Activated T-helper 1 cell treated with anti-CD3 and anti-CD28 coated beads, Interleukin-12 subunit alpha, Interleukin-12 subunit beta, Interleukin-2, Interleukin-4 antibody, amounts not matched to agents 30 ng/mL and 10 ng/mL and 1 ng/mL, durations not matched to agents 14 hours and 24 hours and 36 hours (primary cell): Measurements from ENCODE around the gene RNF150. TPM values are rescaled to one million over a fixed set of nuclear protein-coding genes. Genes with fewer than 3 reads are reported as not detected.

ENCODE experiments used
- DNase-seq: peaks from one replicate; pipeline ENCODE4 v3.0.0; 2021; ENCODE audit warnings: low spot score
- H3K27ac Mint-ChIP-seq: one replicate; pipeline ENCODE4 v1.8.0; 2021; ENCODE audit warnings: mild to moderate bottlenecking, mixed read lengths
- H3K27me3 Mint-ChIP-seq: one replicate; pipeline ENCODE4 v1.8.0; 2022; ENCODE audit warnings: mild to moderate bottlenecking, moderate library complexity, mixed read lengths; ENCODE audit not compliant: insufficient read depth
- H3K36me3 Mint-ChIP-seq: one replicate; pipeline ENCODE4 v1.8.0; 2021; ENCODE audit warnings: low read depth, mixed read lengths
- H3K4me1 Mint-ChIP-seq: one replicate; pipeline ENCODE4 v1.8.0; 2021; ENCODE audit warnings: low read depth, mixed read lengths
- H3K4me3 Mint-ChIP-seq: one replicate; pipeline ENCODE4 v1.8.0; 2021; ENCODE audit warnings: mild to moderate bottlenecking, moderate library complexity, mixed read lengths
- H3K9me3 Mint-ChIP-seq: one replicate; pipeline ENCODE4 v1.8.0; 2021; ENCODE audit warnings: mixed read lengths
- intact Hi-C: fragments of 100-400 bp; cut with micrococcal nuclease; formaldehyde crosslinking; loops from one replicate; pipeline ENCODE4 v1.15.1; 2024
- total RNA-seq: library from RNA; stranded (reverse); gene quantifications from 2 replicates; pipeline ENCODE4 v1.2.3, GENCODE V29; 2022

The RNF150 gene
- total RNA-seq, 1 donor from 2014 or later: not detected

GRCh38 chr4:141124224-141124623 is 9.0 kb downstream of the RNF150 start:
- no peaks in the 10 kb centered on the region for H3K4me1 Mint-ChIP-seq
- DNase-seq: no peak
- no peaks in the 10 kb centered on the region for H3K9me3 Mint-ChIP-seq
- intact Hi-C loops: no loop called here
- H3K27me3 Mint-ChIP-seq: peaks cover 5% of the 10 kb centered on the region
- no peak overlapping the region for H3K4me3 Mint-ChIP-seq
- no peaks in the 10 kb centered on the region for H3K36me3 Mint-ChIP-seq
- H3K27ac Mint-ChIP-seq: no peak overlapping the region

DNA sequence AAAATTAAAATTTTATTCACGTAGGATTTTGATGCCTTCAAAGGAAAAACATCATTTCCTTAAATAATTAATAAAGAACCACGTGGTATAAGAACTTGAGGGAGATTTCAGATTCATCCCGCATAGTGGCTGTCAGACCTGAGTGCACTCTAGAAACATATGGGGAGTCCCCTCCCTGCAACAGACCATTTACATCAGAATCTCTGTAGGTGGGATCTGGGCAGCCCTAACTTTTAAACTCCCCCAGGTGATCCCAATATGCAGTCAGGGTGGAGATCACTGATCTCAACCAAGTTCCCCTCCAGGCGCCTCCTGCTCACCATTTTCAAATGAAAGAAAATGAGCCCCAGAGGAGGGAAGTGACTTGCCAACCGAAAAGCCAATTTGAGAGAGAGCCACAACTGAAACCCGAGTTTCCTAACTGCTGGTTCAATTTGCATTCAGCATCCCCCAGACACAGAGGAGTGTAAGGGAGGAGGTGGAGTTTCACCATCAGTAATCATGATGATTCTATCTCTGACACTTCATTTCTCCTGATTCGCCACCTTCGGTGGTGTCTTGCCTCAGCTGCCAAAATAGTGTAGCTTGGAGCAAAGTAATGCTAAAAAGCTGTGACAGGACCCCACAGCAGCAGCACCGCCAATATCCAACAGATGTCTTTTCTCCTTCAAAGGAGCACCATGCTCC is 11.4 kb downstream of the RNF150 start:
- Mint-ChIP-seq H3K9me3 (no peaks in the 10 kb centered on the region), H3K4me3 (no peak overlapping the region), H3K4me1 (no peaks in the 10 kb centered on the region), H3K36me3 (no peaks in the 10 kb centered on the region), H3K27me3 (no peaks in the 10 kb centered on the region), H3K27ac (no peak overlapping the region)
- intact Hi-C loops: no loop called here
- DNase-seq: no peak

DNA sequence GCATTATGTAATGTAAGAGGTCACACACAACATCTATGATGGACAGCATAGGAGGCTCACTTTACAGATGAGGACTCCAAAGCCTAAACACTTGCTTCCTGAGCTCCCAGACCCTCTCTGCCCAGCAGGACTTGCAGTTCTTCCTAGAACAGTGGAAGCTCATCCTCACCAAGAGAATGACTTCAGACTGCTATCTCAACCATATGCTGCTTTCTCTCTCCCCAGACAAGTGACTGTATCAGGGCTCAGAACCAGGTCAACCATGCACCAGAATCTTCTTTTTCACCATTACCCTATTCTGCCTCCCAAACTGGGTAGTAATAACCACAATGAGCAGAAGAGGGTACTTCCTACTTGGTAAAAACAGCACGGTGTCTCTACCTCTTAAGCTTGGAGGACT is 12.2 kb downstream of the RNF150 start:
- Mint-ChIP-seq H3K4me3 (no peak overlapping the region), H3K27me3 (no peaks in the 10 kb centered on the region), H3K4me1 (no peaks in the 10 kb centered on the region), H3K36me3 (no peaks in the 10 kb centered on the region), H3K27ac (no peak overlapping the region), H3K9me3 (no peaks in the 10 kb centered on the region)
- intact Hi-C loops: no loop called here
- DNase-seq: no peak

GRCh38 chr4:141120036-141120593 is 13.2 kb downstream of the RNF150 start:
- DNase-seq: no peak
- Mint-ChIP-seq H3K9me3 (no peaks in the 10 kb centered on the region), H3K27ac (no peak overlapping the region), H3K4me3 (no peak overlapping the region), H3K27me3 (no peaks in the 10 kb centered on the region), H3K36me3 (no peaks in the 10 kb centered on the region), H3K4me1 (no peaks in the 10 kb centered on the region)
- intact Hi-C loops: no loop called here

DNA sequence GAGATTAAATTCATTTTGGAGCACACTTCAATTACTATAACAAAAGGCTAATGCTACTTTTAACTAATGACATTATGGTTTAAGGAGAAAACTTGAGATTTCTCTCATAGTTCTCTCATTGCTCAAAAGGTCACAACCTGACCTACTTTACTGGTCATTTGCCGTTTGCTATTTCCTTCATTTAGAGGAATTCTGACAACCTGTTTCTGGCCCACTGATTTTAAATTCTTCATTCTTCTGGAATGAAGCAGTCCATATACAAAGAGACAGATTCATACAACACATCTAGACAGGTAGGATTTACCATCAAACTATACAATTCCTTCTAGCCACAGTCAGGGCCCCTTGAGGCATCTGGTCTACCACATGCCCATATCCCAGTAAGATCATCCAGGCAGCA is 14.2 kb downstream of the RNF150 start:
- Mint-ChIP-seq H3K27ac (no peak overlapping the region), H3K4me3 (no peak overlapping the region), H3K36me3 (no peaks in the 10 kb centered on the region), H3K9me3 (peaks cover 3% of the 10 kb centered on the region), H3K27me3 (no peaks in the 10 kb centered on the region), H3K4me1 (no peaks in the 10 kb centered on the region)
- DNase-seq: no peak
- intact Hi-C loops: no loop called here

DNA sequence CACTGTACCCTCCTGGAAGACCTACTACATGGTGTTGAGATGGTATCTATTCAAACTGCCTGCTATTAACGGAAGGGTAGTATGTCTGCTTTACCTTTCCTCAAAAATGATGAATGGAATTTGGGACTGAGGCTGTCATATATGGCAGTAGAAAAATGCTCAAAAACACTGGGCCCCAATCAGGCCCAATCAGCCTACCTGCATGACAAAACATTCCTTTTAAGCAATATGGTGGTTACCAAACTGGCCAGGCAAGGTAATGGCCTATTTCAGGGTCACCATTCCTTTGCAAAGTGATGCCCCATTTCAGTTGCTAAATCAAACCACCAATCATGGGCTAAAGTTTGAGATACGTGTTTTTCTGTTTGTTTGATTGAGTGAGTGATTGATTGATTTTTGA is 14.9 kb downstream of the RNF150 start:
- no peak overlapping the region for H3K27ac Mint-ChIP-seq
- H3K4me1 Mint-ChIP-seq: no peaks in the 10 kb centered on the region
- no peak for DNase-seq
- intact Hi-C loops: no loop called here
- no peaks in the 10 kb centered on the region for H3K27me3 Mint-ChIP-seq
- H3K4me3 Mint-ChIP-seq: no peak overlapping the region
- peaks cover 3% of the 10 kb centered on the region for H3K9me3 Mint-ChIP-seq
- H3K36me3 Mint-ChIP-seq: no peaks in the 10 kb centered on the region

GRCh38 chr4:141117935-141118334 is 15.3 kb downstream of the RNF150 start:
- no peak for DNase-seq
- intact Hi-C loops: no loop called here
- Mint-ChIP-seq H3K4me3 (no peak overlapping the region), H3K9me3 (peaks cover 3% of the 10 kb centered on the region), H3K27ac (no peak overlapping the region), H3K36me3 (no peaks in the 10 kb centered on the region), H3K4me1 (no peaks in the 10 kb centered on the region), H3K27me3 (no peaks in the 10 kb centered on the region)

GRCh38 chr4:141109983-141110382 is 23.3 kb downstream of the RNF150 start:
- no peaks in the 10 kb centered on the region for H3K36me3 Mint-ChIP-seq
- no peak overlapping the region for H3K27ac Mint-ChIP-seq
- peaks cover 3% of the 10 kb centered on the region for H3K9me3 Mint-ChIP-seq
- DNase-seq: no peak
- H3K4me3 Mint-ChIP-seq: no peak overlapping the region
- intact Hi-C loops: no loop called here
- no peaks in the 10 kb centered on the region for H3K4me1 Mint-ChIP-seq
- no peaks in the 10 kb centered on the region for H3K27me3 Mint-ChIP-seq

- intact Hi-C loops: no loop called here
- DNase-seq: no peak
- H3K36me3 Mint-ChIP-seq: no peaks in the 10 kb centered on the region
- H3K27ac Mint-ChIP-seq: no peak overlapping the region
- H3K9me3 Mint-ChIP-seq: no peaks in the 10 kb centered on the region
- no peaks in the 10 kb centered on the region for H3K4me1 Mint-ChIP-seq
- H3K4me3 Mint-ChIP-seq: no peak overlapping the region
- H3K27me3 Mint-ChIP-seq: no peaks in the 10 kb centered on the region
These were observed 25.3 kb downstream of the RNF150 start for GRCh38 chr4:141107927-141108326.

- intact Hi-C loops: no loop called here
- Mint-ChIP-seq H3K4me1 (no peaks in the 10 kb centered on the region), H3K9me3 (no peaks in the 10 kb centered on the region), H3K27ac (no peak overlapping the region), H3K4me3 (no peak overlapping the region), H3K36me3 (no peaks in the 10 kb centered on the region), H3K27me3 (no peaks in the 10 kb centered on the region)
- DNase-seq: no peak
These were observed 30.9 kb downstream of the RNF150 start for GRCh38 chr4:141102367-141102766.

DNA sequence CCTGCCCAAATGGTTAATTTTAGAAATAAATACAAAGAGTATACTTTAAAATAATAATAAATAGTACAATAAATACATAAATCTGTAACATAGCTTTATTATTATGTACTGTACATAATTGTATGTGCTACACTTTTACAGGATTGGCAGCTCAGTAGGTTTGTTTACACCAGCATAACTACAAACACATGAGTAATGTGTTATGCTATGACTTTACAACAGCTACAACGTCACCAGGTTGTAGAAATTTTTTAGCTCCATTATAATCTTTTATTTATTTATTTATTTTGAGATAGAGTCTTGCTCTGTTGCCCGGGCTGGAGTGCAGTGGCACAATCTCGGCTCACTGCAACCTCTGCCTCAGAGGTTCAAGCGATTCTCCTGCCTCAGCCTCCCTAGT is 31.8 kb downstream of the RNF150 start:
- Mint-ChIP-seq H3K36me3 (no peaks in the 10 kb centered on the region), H3K27ac (no peak overlapping the region), H3K4me3 (no peak overlapping the region), H3K27me3 (no peaks in the 10 kb centered on the region), H3K4me1 (no peaks in the 10 kb centered on the region), H3K9me3 (no peaks in the 10 kb centered on the region)
- DNase-seq: no peak
- intact Hi-C loops: no loop called here

DNA sequence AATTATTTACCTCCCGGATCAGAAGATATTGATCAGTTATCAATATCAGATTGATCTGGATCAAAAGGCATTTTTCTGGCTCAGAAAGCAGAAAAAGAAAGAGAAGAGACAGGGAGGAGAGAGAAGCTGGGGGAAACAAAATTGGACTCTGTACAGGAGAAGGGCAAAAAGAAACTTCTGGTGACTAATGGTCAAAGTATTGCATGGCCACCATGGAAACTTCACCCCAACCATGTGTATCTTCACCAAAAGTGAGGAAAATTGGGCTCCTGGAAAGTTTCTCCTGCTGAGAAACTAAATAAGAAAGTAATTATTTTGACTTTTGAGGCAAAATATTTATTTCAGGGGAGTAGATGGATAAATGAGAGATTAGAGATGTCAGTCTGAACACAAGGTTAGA is 33.9 kb downstream of the RNF150 start:
- H3K27me3 Mint-ChIP-seq: no peaks in the 10 kb centered on the region
- H3K27ac Mint-ChIP-seq: no peak overlapping the region
- no peaks in the 10 kb centered on the region for H3K9me3 Mint-ChIP-seq
- no peak overlapping the region for H3K4me3 Mint-ChIP-seq
- H3K36me3 Mint-ChIP-seq: no peaks in the 10 kb centered on the region
- DNase-seq: no peak
- intact Hi-C loops: no loop called here
- H3K4me1 Mint-ChIP-seq: no peaks in the 10 kb centered on the region

- Mint-ChIP-seq H3K4me1 (no peaks in the 10 kb centered on the region), H3K27me3 (no peaks in the 10 kb centered on the region), H3K27ac (no peak overlapping the region), H3K36me3 (no peaks in the 10 kb centered on the region), H3K4me3 (no peak overlapping the region), H3K9me3 (no peaks in the 10 kb centered on the region)
- intact Hi-C loops: no loop called here
- no peak for DNase-seq
These were observed 35.1 kb downstream of the RNF150 start for GRCh38 chr4:141098163-141098562.

DNA sequence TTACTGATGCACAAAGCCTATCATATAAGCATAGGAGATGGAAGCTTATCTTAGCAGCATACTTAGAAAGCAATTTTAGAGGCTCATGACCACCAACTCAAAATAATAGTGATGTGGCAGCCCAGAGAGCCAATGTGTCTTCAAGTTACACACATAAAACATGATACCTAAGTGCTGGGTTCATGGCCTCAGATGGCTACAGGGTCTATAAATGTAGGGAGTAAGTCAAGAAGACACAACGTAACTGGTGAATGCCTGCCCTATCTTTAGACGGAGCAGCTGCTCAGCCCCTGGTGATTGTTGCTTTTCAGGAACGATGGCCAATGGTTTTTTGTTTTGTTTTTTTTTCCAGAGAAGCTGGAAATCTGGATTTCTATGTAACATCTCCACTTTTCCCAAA is 42.8 kb downstream of the RNF150 start:
- Mint-ChIP-seq H3K36me3 (no peaks in the 10 kb centered on the region), H3K27me3 (no peaks in the 10 kb centered on the region), H3K9me3 (no peaks in the 10 kb centered on the region), H3K4me1 (no peaks in the 10 kb centered on the region), H3K27ac (no peak overlapping the region), H3K4me3 (no peak overlapping the region)
- DNase-seq: no peak
- intact Hi-C loops: no loop called here
